ENCODE data around the gene VPS37C. TPM values are rescaled to one million over a fixed set of nuclear protein-coding genes. Genes with fewer than 3 reads are reported as not detected.

Gene VPS37C
- total RNA-seq, 2 donors from 2014 or later = 13.2 to 21.1 TPM

DNA sequence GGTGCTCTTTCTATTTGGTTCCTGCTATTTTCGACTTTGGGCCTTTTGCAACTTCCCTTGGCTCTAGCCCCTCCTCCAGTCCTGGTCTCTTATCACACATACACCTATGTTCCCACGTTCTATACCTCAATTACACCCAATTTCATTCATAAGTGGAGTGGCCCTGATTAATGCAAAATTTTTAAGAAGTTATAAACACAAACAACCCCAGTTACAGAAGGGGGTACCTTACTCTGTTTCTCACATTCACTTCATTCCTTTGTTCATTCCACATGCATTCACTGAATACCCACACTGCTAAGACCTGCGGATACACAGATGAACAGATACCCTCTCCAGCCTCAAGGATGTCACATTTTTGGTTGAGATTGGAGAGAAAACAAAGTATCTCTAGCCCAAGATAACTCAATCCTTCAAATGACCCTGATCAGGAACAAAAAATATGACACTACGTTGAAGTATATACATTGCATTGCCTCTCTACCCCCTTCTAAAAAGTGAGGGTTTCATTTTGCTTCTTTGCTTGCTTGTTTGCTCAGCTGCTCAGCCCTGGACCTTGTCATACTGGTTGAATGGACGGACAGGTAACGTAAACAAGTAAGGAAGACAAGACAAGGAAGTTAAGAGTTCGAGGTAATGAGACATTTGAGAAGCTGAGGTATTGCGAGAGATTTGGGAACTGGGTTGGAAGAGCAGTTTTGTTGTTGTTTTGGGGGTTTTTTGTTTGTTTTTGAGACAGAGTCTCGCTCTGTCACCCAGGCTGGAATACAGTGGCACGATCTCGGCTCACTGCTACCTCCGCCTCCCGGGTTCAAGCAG, 3.6 kb upstream of the VPS37C start:
- ATAC-seq (no peak), DNase-seq (no peak)
- Histone ChIP-seq H3K4me1 (peaks cover 30% of the 10 kb centered on the region), H3K27ac (peak overlapping the region in 1 of 4 donors; percentile 48), H3K4me3 (no peak overlapping the region), H3K36me3 (replicated peaks in 1 of 2; ENCODE audit: insufficient read depth in 1 of 2, low read depth in 2 of 2) (no peaks in the 10 kb centered on the region), H3K27me3 (no peaks in the 10 kb centered on the region), H3K9me3 (no peaks in the 10 kb centered on the region)
- intact Hi-C loops (cut with DNase I) = loop anchor here (5.0 kb wide), 1 partner anchor 33 kb away; no protein-coding TSS in a partner anchor
- TF ChIP-seq, protein P1, sequence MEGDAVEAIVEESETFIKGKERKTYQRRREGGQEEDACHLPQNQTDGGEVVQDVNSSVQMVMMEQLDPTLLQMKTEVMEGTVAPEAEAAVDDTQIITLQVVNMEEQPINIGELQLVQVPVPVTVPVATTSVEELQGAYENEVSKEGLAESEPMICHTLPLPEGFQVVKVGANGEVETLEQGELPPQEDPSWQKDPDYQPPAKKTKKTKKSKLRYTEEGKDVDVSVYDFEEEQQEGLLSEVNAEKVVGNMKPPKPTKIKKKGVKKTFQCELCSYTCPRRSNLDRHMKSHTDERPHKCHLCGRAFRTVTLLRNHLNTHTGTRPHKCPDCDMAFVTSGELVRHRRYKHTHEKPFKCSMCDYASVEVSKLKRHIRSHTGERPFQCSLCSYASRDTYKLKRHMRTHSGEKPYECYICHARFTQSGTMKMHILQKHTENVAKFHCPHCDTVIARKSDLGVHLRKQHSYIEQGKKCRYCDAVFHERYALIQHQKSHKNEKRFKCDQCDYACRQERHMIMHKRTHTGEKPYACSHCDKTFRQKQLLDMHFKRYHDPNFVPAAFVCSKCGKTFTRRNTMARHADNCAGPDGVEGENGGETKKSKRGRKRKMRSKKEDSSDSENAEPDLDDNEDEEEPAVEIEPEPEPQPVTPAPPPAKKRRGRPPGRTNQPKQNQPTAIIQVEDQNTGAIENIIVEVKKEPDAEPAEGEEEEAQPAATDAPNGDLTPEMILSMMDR (IDR thresholded peaks at IDR 0.05) = no peak
- TF ChIP-seq POLR2A (IDR thresholded peaks at IDR 0.05) = no peak
- WGBS, 2 donors = 57 to 67% methylated on average over 13 of the region's 13 CpGs

DNA sequence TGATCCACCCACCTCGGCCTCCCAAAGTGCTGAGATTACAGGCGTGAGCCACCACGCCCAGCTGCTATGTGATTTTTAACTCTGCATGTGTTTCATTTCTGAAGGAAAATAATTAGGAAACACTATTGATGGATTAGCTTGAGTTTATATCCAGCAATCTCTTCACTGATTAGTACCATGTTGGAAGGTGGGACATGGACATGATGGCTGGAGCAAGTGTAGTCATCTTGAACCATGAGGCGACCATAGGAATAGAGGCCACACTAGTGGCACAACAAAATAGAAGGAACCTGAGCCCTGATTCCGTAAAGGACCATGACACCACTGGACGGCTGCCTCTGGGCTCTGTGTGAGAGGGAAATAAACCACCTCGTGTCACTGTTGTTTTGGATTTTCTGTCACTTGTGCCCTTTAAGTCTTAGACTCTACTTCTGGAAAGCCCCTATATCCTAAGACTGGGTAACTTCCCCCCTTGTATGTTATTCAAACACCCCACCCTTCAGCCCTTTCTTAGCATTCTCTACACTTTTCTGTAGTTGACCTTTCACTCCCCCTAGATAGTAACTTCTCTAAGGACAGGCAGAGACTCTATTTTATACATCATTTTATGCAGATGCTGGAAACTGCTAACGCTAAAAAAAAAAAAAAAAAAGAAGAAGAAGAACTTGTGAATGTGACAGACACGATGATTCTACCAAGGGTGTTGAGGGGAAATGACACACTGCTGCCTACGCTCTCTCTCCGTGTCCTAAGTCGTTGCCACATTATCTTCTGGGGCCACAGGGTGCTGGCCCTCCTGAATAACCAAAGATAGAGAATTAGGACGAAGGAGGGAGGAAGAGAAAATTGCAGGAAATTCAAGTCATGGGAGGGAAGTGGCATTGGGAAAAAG, 2.7 kb upstream of the VPS37C start:
- no peak overlapping the region for H3K4me3 ChIP-seq
- no peaks in the 10 kb centered on the region for H3K27me3 ChIP-seq
- DNase-seq = peak in 1 of 4 donors; percentile 63
- TF ChIP-seq, protein P1 (IDR thresholded peaks at IDR 0.05) = no peak
- no peak for TF ChIP-seq POLR2A (IDR thresholded peaks at IDR 0.05)
- H3K4me1 ChIP-seq = peaks cover 36% of the 10 kb centered on the region
- H3K27ac ChIP-seq = peak overlapping the region in 1 of 4 donors; percentile 48
- ATAC-seq = no peak
- WGBS, 2 donors = 80 to 82% methylated on average over 13 of the region's 13 CpGs
- H3K36me3 ChIP-seq (replicated peaks in 1 of 2; ENCODE audit: insufficient read depth in 1 of 2, low read depth in 2 of 2) = no peaks in the 10 kb centered on the region
- H3K9me3 ChIP-seq = no peaks in the 10 kb centered on the region
- intact Hi-C loops (cut with DNase I) = no loop called here

DNA sequence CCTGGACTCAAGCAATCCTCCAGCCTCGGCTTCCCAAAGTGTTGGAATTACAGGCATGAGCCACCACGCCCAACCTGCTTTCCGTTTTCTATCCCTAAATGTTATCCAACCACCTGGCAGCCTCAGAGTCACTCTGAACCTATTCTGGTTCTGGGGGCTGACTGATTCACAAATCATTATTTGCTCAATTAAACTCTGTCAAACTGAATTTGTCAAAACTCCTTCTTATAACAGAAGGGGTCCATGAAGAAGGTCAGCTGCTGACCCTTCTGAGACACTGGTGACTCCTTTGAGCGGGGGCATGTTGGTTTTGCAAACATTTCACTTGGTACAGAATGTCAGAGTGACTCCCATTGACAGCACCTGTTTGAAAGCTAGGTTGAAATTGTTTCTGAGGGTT, 1.8 kb upstream of the VPS37C start:
- no peaks in the 10 kb centered on the region for H3K9me3 ChIP-seq
- H3K27me3 ChIP-seq = no peaks in the 10 kb centered on the region
- intact Hi-C loops (cut with DNase I) = no loop called here
- H3K27ac ChIP-seq = no peak overlapping the region
- ATAC-seq (no peak), DNase-seq (no peak)
- peaks cover 46% of the 10 kb centered on the region for H3K4me1 ChIP-seq
- H3K36me3 ChIP-seq (replicated peaks in 1 of 2; ENCODE audit: insufficient read depth in 1 of 2, low read depth in 2 of 2) = no peaks in the 10 kb centered on the region
- 81 to 91% methylated on average over 4 of the region's 4 CpGs for WGBS, 2 donors
- TF ChIP-seq, protein P1 (IDR thresholded peaks at IDR 0.05) = no peak
- TF ChIP-seq POLR2A (IDR thresholded peaks at IDR 0.05) = no peak
- H3K4me3 ChIP-seq = no peak overlapping the region

DNA sequence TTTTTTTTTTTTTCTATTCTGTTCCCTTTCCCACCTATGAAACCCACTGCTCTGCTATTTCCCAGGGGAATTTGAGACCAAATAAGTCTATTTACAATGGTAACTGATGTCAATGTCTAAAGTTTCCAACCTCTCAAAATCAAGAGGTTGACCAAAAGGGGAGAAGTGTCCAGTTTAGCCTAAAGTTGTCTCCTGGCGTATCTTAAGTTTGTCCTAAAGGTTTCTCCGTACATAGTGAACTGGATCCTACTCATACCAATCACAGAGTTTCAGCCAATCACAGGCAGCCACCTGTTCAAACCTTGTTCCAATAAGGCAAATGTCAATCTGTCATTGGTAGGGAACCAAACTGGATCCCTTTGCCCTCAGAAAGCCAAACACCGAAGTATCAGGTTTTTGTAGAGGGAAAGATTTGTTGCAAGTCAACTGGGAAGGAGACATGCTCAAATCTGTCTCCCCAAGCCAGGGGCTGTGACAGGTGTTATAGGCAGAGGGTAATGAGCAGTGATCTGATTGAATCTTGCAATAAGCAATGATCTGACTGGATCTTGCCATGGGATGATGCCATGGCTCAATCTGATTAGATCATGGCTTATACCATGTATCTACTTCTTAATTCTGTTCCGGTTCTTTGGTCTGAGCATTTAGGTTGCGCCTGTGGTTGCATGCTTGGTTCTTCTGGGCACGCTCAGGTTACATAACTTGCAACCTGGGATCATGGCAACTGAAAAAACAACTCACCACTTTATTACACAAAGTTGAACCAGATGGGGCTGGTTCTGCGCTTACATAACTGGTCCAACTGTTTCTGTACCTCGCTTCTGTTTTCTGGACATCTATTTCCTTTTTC, 1.1 kb upstream of the VPS37C start:
- Histone ChIP-seq H3K27me3 (no peaks in the 10 kb centered on the region), H3K4me1 (peaks cover 52% of the 10 kb centered on the region), H3K36me3 (replicated peaks in 1 of 2; ENCODE audit: insufficient read depth in 1 of 2, low read depth in 2 of 2) (no peaks in the 10 kb centered on the region), H3K27ac (peak overlapping the region; percentile 60 to 98 (median 94)), H3K4me3 (peak overlapping the region in 1 of 2 donors; percentile 49), H3K9me3 (no peaks in the 10 kb centered on the region)
- intact Hi-C loops (cut with DNase I) = no loop called here
- ATAC-seq (peak; percentile 52), DNase-seq (peak; percentile 64 to 89 (median 71))
- no peak for TF ChIP-seq POLR2A (IDR thresholded peaks at IDR 0.05)
- TF ChIP-seq, protein P1 (IDR thresholded peaks at IDR 0.05) = no peak
- 59 to 65% methylated on average over 8 of the region's 8 CpGs for WGBS, 2 donors

Data from body of pancreas (tissue), 4 donors.